HG03342 (cell line): ENCODE results near the gene NCS1.

Experiments used
- ATAC-seq: cut with Tn5 transposase; IDR thresholded peaks from one replicate; pipeline ENCODE4 v1.9.1; 2021; ENCODE audit warnings: mild to moderate bottlenecking, moderate library complexity; ENCODE audit not compliant: unreplicated experiment

NCS1 gene

DNA sequence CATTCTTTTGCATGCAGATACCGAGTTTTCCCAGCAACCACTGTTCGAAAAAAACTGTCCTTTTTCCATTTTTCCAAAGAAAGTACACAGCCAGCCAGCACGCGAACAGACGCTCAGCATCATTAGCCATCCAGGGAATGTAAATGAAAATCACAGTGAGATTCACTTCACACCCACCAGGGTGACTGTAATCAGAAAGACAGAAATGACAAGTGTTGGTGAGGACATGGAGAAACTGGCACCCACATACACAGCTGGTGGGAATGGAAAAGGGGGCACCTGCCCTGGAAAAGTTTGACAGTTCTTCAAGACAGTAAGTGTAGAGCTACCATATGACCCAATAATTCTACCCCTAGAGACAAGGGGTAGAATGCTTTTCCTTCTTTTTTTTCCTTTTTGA is 25.0 kb upstream of the NCS1 start:
- ATAC-seq, result no peak

DNA sequence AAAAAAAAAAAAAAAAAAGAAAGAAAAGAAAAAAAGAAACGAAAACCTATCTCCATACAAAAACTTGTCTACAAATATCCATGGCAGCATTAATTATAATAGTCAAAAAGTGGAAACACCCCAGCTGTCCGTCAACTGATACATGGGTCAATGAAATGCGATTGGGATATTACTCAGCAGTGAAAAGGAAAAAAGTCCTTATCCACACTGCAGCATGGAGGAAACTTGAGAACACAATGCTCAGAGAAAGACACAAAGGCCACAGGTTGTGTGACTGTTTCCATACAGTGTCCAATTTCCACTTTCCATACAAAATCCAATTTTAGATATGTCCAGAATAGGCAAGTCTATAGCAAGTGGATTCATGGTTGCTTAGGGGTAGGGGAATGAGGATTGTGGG is 24.3 kb upstream of the NCS1 start:
- no peak for ATAC-seq

DNA sequence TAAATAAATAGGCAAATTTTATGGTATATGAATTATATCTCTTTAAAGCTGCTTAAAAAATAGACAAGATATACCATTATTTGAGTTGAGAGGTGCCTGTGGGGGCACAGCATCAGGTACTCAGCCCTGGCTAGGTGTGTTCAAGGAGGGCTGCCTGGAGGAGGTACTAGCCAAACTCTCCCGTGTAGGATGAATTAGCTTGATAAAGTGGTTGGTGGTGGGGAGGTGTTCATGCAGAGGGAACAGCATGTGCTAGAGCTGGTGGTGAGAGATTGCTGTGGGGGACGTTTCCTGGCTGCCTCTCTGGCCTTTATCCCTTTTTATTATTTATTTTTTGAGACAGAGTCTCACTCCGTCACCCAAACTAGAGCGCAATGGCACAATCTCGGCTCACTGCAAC is 23.2 kb upstream of the NCS1 start:
- ATAC-seq, result no peak

DNA sequence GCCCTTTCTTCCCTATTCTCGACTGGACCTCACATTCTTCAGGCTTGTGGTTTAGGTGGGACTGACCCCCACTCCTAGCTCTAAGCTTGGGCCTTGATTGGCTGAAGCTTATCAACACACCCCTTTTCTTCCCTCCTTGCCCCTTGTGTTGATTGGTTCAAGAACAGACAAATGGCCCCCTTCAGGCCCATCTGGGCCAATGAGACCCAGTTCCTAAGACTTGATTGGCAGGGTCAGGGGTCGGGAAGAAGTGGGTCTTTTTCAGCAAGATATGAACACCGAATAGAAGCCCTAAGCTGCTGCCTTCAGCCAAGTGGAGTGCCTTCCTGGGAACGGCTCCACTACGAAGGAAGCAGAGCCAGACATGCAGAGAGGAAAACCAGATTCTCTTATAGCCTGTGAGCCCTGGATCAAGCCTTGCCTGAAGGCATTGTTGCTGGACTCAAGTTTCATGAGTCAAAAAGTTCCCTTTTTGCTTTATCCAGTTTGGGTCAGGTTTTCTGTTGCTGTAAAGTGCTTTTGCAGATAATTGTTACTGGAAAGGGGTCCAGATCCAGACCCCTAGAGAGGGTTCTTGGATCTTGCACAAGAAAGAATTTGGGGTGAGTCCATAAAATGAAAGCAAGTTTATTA is 22.4 kb upstream of the NCS1 start:
- no peak for ATAC-seq

DNA sequence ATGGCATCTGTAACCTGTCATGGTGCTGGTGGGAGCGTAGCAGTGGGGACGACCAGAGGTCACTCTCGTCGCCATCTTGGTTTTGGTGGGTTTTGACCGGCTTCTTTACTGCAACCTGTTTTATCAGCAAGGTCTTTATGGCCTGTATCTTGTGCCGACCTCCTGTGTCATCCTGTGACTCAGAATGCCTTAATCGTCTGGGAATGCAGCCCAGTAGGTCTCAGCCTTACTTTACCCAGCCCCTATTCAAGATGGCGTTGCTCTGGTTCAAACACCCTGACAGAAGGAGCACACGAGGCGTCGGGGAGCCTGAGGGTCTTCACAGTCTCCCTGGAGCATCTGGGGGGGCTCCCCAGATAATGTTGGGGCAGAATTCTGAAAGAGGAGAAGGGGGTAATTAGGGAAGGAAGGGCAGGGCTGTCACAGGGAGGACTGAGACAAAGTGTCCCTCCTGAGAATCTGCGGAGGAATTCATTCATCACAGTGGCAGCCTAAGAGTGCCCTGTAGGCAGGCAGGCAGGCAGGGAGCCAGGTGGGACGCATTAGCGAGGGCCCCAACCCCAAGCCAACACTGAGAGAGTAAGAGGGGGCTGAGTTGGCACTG is 21.3 kb upstream of the NCS1 start:
- no peak for ATAC-seq

GRCh38 chr9:130154816-130155215 is 17.4 kb upstream of the NCS1 start:
- no peak for ATAC-seq

GRCh38 chr9:130155647-130156046 is 16.6 kb upstream of the NCS1 start:
- no peak for ATAC-seq

GRCh38 chr9:130156672-130157071 is 15.5 kb upstream of the NCS1 start:
- ATAC-seq, result no peak

DNA sequence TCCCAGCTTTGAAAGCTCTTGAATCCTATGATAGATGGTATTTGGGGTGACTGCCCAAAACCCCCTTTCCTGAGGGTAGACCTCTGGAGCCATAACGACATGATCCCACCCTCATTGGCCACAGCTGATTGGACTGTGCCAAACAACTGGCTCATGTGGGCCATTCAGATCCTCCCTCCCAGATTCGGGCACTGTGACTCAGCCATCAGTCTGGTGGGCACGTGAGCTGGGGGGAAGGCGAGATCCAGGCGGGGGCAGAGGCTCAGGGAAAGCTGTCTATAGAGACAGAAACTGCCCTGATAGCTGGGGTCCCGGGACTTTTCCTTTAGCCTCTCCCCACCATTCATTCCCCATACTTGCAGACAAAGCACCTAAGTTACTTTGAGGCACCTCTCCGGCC is 15.1 kb upstream of the NCS1 start:
- ATAC-seq, result no peak

GRCh38 chr9:130158001-130158400 is 14.2 kb upstream of the NCS1 start:
- ATAC-seq, result no peak

GRCh38 chr9:130159057-130159456 is 13.1 kb upstream of the NCS1 start:
- ATAC-seq, result no peak

- no peak for ATAC-seq
These were observed 12.1 kb upstream of the NCS1 start for GRCh38 chr9:130159915-130160670.

DNA sequence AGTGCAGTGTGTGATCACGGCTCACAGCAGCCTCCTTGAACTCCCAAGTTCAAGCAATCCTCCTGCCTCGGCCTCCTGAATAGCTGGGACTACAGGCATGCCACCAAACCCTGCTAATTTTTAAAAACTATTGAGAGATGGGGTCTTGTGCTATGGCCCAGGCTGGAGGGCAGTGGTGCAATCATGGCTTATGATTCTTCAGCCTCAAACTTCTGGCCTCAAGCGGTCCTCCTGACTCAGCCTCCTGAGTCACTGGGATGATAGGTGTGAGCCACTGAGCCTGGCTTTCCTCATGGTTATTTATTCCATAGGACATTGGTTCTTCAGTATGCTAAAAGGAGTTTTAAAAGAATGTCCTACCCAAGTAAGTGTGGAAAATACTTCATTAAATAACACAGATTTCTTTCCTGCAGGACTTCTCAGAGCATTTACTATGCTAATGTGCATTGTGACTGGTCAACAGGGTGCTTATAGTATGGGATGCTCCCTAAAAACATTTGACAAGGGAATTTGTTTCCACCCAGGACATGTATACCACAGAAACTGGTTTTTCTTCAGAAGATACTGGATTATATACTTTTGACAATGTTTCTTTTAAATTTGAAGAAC is 11.2 kb upstream of the NCS1 start:
- ATAC-seq, result no peak

DNA sequence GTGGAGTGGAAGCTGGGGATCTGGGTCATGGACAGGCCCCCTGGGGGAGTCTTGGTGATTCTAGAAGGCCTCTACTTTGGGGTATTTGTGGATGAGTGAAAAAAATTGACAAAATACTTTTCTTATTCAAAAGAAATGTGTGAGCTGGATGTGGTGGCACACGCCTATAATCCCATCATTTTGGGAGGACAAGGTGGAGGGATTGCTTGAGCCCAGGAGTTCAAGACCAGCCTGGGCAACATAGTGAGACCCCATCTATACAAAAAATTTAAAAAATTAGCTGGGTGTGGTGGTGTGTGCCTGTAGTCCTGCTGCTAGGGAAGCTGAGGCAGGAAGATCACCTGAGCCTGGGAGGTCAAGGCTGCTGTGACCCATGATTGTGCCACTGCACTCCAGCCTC is 6.6 kb upstream of the NCS1 start:
- ATAC-seq, result no peak

DNA sequence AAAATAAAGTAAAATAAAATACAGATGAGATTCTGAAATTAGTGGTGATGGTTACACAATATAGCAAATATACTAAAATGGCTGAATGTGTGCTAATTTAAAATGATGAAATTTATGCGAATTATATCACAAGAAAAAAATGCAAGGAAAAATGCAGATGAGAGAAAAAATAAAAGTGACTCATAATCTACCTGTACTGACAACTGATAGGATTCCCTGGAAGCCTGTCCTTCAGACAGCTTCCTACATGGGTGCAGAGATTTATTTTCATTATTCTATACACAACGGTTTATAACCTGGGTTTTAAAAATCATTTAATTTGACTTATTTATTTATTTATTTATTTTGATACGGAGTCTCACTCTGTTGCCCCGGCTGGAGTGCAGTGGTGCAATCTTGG is 5.8 kb upstream of the NCS1 start:
- ATAC-seq, result no peak

DNA sequence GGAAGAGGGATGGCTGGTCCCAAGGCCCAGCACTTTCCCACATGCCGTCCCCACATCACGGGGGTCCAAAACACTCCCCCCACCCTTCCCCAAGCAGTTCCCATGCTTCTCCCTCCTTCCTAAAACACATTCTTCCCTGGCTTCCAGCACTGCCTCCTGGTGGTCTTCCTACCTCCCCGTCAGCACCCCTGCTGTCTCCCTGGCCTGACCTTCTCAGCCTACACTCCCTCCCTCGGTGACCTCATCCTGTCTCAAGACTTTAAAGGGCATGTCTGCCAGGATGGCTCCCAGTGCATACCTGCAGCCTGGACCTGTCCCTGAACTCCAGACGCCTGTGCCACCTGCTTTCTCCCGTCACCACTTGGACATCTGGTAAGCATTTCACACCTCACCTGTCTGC is 4.3 kb upstream of the NCS1 start:
- no peak for ATAC-seq

- no peak for ATAC-seq
These were observed 717 bp upstream of the NCS1 start for GRCh38 chr9:130171226-130172148.

DNA sequence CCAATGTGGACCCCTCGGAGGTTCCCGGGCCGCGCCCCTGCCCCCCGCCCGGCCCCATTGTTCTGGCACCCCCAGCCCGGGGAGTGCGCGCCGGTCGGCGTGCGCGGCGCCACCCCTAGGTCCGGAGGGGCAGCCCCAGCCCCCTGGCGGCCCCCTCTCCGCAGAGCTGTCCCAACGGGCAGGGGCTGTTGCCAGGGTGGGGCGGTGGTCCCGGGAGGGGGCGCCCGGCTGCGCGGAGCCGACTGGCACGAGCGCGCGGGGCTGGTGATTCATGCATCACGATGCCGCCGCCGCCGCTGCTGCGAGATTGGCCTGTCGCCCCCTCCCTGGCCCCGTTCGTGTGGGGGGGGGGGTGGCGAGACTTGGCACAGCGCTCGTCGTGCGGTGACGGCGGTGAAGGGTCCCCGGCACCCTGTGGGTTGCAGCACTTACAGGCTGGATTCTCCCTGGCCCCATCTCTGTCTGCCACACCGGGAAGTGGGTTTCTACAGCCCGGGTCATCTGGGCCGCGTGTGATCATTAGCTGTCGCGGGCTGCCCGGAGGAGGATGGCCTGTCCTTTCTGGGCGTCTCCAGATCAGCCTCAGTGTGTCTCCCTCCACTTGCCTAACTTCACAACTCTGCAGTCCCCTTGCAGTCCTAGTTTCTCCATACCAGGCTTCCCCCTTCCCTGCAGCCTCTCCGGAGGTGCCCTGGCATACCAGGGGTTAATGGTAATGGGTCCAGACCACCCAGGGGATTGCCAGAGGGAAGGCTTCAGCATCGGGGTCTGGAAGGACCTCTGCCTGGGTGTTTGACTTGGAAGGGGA is 858 bp downstream of the NCS1 start:
- no peak for ATAC-seq

- ATAC-seq, result no peak
These were observed 1.4 kb downstream of the NCS1 start for GRCh38 chr9:130173666-130173983.

DNA sequence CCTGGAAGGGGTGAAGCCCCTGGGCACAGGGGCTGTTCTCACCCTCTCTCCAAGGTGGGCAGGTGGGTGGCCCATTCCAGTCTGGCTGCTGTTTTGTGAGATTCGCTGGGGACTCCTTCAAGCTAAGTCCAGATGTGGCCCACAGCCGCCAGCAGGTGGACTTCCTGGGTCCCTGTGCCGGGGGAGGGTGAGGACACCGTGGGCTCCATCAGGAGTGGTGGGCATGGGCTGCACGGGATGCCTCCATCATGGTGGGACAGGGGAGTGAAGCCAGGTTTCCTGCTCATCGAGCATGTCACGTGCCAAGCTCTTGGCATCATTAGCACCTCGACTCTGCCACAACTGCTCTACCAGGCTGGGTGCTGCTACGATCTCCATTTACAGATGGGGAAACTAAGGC is 1.8 kb downstream of the NCS1 start:
- no peak for ATAC-seq
